Measurements from ENCODE around the gene AKR1B1. TPM values are rescaled to one million over a fixed set of nuclear protein-coding genes. Genes with fewer than 3 reads are reported as not detected.

The AKR1B1 gene
- total and polyA plus RNA-seq, 9 of the 15 experiments (the other 6 are each of a cell fraction or from before 2014, with no cell fraction given) = 2.0 to 10.6 (median 6.2) TPM

- intact Hi-C loops (cut with micrococcal nuclease) (no loop called here), in situ Hi-C loops (cut with MboI) (no loop called here)
- H3K4me2 ChIP-seq (ENCODE audit: insufficient read depth, low read length) = no peak overlapping the region
- no peaks in the 10 kb centered on the region for H4K20me1 ChIP-seq (replicated peaks; ENCODE audit: control insufficient read depth, insufficient read depth, low read length)
- 0% methylated on average over 3 of the region's 3 CpGs for WGBS (ENCODE audit: insufficient coverage, low coverage, missing lambda C conversion rate)
- no peak overlapping the region for H3K4me3 ChIP-seq
- ChIA-PET POLR2A (interaction anchor here (0.7 kb wide), 1 partner anchor 309 kb away, joined by 3 read pairs; no protein-coding TSS in a partner anchor), CTCF (ENCODE audit: low intra/inter-chr PET ratio) (no interaction called here)
- peaks cover 27 to 31% of the 10 kb centered on the region in 2 experiments for H3K27me3 ChIP-seq (ENCODE audit: control insufficient read depth in 2 of 2, insufficient read depth in 2 of 2, low read length in 2 of 2)
- H3K79me2 ChIP-seq (ENCODE audit: control insufficient read depth, insufficient read depth, low read length) = no peaks in the 10 kb centered on the region
- ATAC-seq = no peak
- no TSS peak for BruUV-seq (replicated peaks)
- no peaks in the 10 kb centered on the region for H3K9me1 ChIP-seq (ENCODE audit: control insufficient read depth, insufficient read depth, low read length)
- no peak for DNase-seq (ENCODE audit: extremely low read depth in 1 of 4, low spot score in 3 of 4)
- H3K27ac ChIP-seq (ENCODE audit: extremely low read depth, low read depth, low read length) = no peak overlapping the region
- H2AFZ ChIP-seq (ENCODE audit: low read depth, low read length) = no peak overlapping the region
- H3K9me3 ChIP-seq (replicated peaks; ENCODE audit: control insufficient read depth, insufficient read depth, low read depth, low read length) = no peaks in the 10 kb centered on the region
- TF ChIP-seq ZNF589 (CRISPR knock-in tag; IDR thresholded peaks at IDR 0.05; ENCODE audit: low read depth) (no peak), TAL1 (IDR thresholded peaks at IDR 0.05) (no peak), ZNF431 (CRISPR knock-in tag; IDR thresholded peaks at IDR 0.05) (no peak)
- H3K4me1 ChIP-seq (replicated peaks in 1 of 2; ENCODE audit: control insufficient read depth in 2 of 2, insufficient read depth in 2 of 2, low read length in 2 of 2) = no peaks in the 10 kb centered on the region
- H3K36me3 ChIP-seq (ENCODE audit: control insufficient read depth, insufficient read depth, low read length) = no peaks in the 10 kb centered on the region
- H3K9ac ChIP-seq (ENCODE audit: insufficient read depth in 1 of 2, low read depth in 2 of 2, low read length in 2 of 2) = no peak overlapping the region
- FAIRE-seq = no peak
Measured at GRCh38 chr7:134407311-134407710, 51.6 kb downstream of the AKR1B1 start.

GRCh38 chr7:134406431-134406830 is 52.5 kb downstream of the AKR1B1 start:
- no peak for FAIRE-seq
- Histone ChIP-seq H3K9me3 (replicated peaks; ENCODE audit: control insufficient read depth, insufficient read depth, low read depth, low read length) (no peaks in the 10 kb centered on the region), H2AFZ (ENCODE audit: low read depth, low read length) (no peak overlapping the region), H3K4me2 (ENCODE audit: insufficient read depth, low read length) (no peak overlapping the region), H3K4me3 (no peak overlapping the region), H4K20me1 (replicated peaks; ENCODE audit: control insufficient read depth, insufficient read depth, low read length) (no peaks in the 10 kb centered on the region), H3K27me3 (ENCODE audit: control insufficient read depth in 2 of 2, insufficient read depth in 2 of 2, low read length in 2 of 2) (peaks cover 26 to 27% of the 10 kb centered on the region in 2 experiments), H3K4me1 (replicated peaks in 1 of 2; ENCODE audit: control insufficient read depth in 2 of 2, insufficient read depth in 2 of 2, low read length in 2 of 2) (no peaks in the 10 kb centered on the region), H3K36me3 (ENCODE audit: control insufficient read depth, insufficient read depth, low read length) (no peaks in the 10 kb centered on the region), H3K9ac (ENCODE audit: insufficient read depth in 1 of 2, low read depth in 2 of 2, low read length in 2 of 2) (no peak overlapping the region), H3K27ac (ENCODE audit: extremely low read depth, low read depth, low read length) (no peak overlapping the region), H3K9me1 (ENCODE audit: control insufficient read depth, insufficient read depth, low read length) (no peaks in the 10 kb centered on the region), H3K79me2 (ENCODE audit: control insufficient read depth, insufficient read depth, low read length) (no peaks in the 10 kb centered on the region)
- in situ Hi-C loops (cut with MboI) (no loop called here), intact Hi-C loops (cut with micrococcal nuclease) (no loop called here)
- no peak for ATAC-seq
- POLR2A ChIA-PET = no interaction called here
- BruUV-seq (replicated peaks) = no TSS peak
- 0% methylated on average over 2 of the region's 2 CpGs for WGBS (ENCODE audit: insufficient coverage, low coverage, missing lambda C conversion rate)
- no peak for DNase-seq (ENCODE audit: extremely low read depth in 1 of 4, low spot score in 3 of 4)
- CTCF ChIA-PET (ENCODE audit: low intra/inter-chr PET ratio) = no interaction called here
- no peak for TF ChIP-seq FOXK2 (conservative IDR thresholded peaks at IDR 0.05 in 1 of 2, IDR thresholded peaks at IDR 0.05 in 1 of 2; ENCODE audit: low read depth in 2 of 2)
- no peak for TF ChIP-seq TOE1 (IDR thresholded peaks at IDR 0.05; ENCODE audit: borderline replicate concordance)
- no peak for TF ChIP-seq TOE1 (CRISPR knock-in tag; IDR thresholded peaks at IDR 0.05; ENCODE audit: borderline replicate concordance, low read depth)
- TF ChIP-seq ZNF140 (CRISPR knock-in tag; IDR thresholded peaks at IDR 0.05) = no peak
- TF ChIP-seq SUPT5H (IDR thresholded peaks at IDR 0.05) = no peak
- no peak for TF ChIP-seq MLLT1 (IDR thresholded peaks at IDR 0.05)
- no peak for TF ChIP-seq CREBBP (IDR thresholded peaks at IDR 0.05; ENCODE audit: low read depth, low read length)
- TF ChIP-seq RFX5 (IDR thresholded peaks at IDR 0.05; ENCODE audit: low read depth, low read length) = no peak
- TF ChIP-seq ARHGAP35 (IDR thresholded peaks at IDR 0.05; ENCODE audit: partially characterized antibody) = no peak
- no peak for TF ChIP-seq ZNF224 (CRISPR knock-in tag; IDR thresholded peaks at IDR 0.05)
- TF ChIP-seq ZBTB26 (CRISPR knock-in tag; IDR thresholded peaks at IDR 0.05) = no peak
